Thoracic aorta (tissue), 2 donors: ENCODE results near the gene ZNF2. TPM values are rescaled to one million over a fixed set of nuclear protein-coding genes. Genes with fewer than 3 reads are reported as not detected.

Experiments used
- ATAC-seq: fragments of 150-250 bp; one replicate; pipeline ENCODE4 v1.8.0; 2017; ENCODE audit warnings: low read depth; ENCODE audit not compliant: insufficient number of reproducible peaks, low FRiP score
- DNase-seq: peaks from one replicate; pipeline ENCODE4 v3.0.0-alpha.2; 2020; ENCODE audit warnings: low spot score
- H3K27ac ChIP-seq, 2 donors: fragments of 200-600 bp; sonication (generic); 1 replicate in 1 of 2; 2 replicates in 1 of 2; pipeline ENCODE4 v1.5.1; 2016; ENCODE audit warnings: mild to moderate bottlenecking in 2 of 2, moderate library complexity in 2 of 2
- H3K27me3 ChIP-seq: fragments of 200-600 bp; sonication (generic); replicated peaks from 2 replicates; pipeline ENCODE4 v1.6.0; 2016; ENCODE audit warnings: mild to moderate bottlenecking; ENCODE audit not compliant: insufficient read depth
- H3K36me3 ChIP-seq: fragments of 200-600 bp; sonication (generic); one replicate; pipeline ENCODE4 v1.5.1; 2016
- H3K4me1 ChIP-seq, 2 donors: fragments of 200-600 bp; sonication (generic); 1 replicate in 1 of 2; 2 replicates in 1 of 2; pipeline versions ENCODE4 v1.5.1 to v1.6.0; 2016; ENCODE audit warnings: low read depth in 2 of 2, mild to moderate bottlenecking in 1 of 2; ENCODE audit not compliant: control insufficient read depth in 1 of 2
- H3K4me3 ChIP-seq: fragments of 200-600 bp; sonication (generic); 2 replicates; pipeline ENCODE4 v1.5.1; 2016; ENCODE audit warnings: mild to moderate bottlenecking
- H3K9me3 ChIP-seq: fragments of 200-600 bp; sonication (generic); 2 replicates; pipeline ENCODE4 v1.5.1; 2016
- total RNA-seq, 2 donors: library from RNA; depleted of rRNA; stranded (reverse); fragments of >200 nt; gene quantifications; one replicate each; pipeline versions ENCODE4 v1.1.0 to v1.2.3, GENCODE V29; 2016
- TF ChIP-seq, protein P1 (sequence below): fragments of 200-600 bp; sonication (generic); IDR thresholded peaks from one replicate; pipeline ENCODE4 v1.5.1; 2019; ENCODE audit warnings: antibody characterized with exemption

ZNF2 gene
- total RNA-seq, 2 donors from 2014 or later: 2.0 to 2.3 TPM

GRCh38 chr2:95204396-95204795, 38.8 kb downstream of the ZNF2 start:
- H3K4me3 ChIP-seq: no peak overlapping the region

GRCh38 chr2:95206096-95206495, 40.5 kb downstream of the ZNF2 start:
- Histone ChIP-seq H3K36me3 (peaks cover 5% of the 10 kb centered on the region), H3K4me3 (peak overlapping the region; percentile 77), H3K9me3 (peaks cover 3% of the 10 kb centered on the region), H3K27ac (no peak overlapping the region), H3K4me1 (peaks cover 4 to 20% of the 10 kb centered on the region in 2 donors), H3K27me3 (no peaks in the 10 kb centered on the region)
- ATAC-seq: no peak
- no peak for DNase-seq
- TF ChIP-seq, protein P1, sequence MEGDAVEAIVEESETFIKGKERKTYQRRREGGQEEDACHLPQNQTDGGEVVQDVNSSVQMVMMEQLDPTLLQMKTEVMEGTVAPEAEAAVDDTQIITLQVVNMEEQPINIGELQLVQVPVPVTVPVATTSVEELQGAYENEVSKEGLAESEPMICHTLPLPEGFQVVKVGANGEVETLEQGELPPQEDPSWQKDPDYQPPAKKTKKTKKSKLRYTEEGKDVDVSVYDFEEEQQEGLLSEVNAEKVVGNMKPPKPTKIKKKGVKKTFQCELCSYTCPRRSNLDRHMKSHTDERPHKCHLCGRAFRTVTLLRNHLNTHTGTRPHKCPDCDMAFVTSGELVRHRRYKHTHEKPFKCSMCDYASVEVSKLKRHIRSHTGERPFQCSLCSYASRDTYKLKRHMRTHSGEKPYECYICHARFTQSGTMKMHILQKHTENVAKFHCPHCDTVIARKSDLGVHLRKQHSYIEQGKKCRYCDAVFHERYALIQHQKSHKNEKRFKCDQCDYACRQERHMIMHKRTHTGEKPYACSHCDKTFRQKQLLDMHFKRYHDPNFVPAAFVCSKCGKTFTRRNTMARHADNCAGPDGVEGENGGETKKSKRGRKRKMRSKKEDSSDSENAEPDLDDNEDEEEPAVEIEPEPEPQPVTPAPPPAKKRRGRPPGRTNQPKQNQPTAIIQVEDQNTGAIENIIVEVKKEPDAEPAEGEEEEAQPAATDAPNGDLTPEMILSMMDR: no peak

More at GRCh38 chr2:95204396-95204795, 38.8 kb downstream of the ZNF2 start:
- TF ChIP-seq, protein P1: no peak
- Histone ChIP-seq H3K4me1 (peaks cover 4 to 20% of the 10 kb centered on the region in 2 donors), H3K27me3 (no peaks in the 10 kb centered on the region), H3K36me3 (no peaks in the 10 kb centered on the region), H3K9me3 (no peaks in the 10 kb centered on the region), H3K27ac (no peak overlapping the region)
- no peak for ATAC-seq
- no peak for DNase-seq

GRCh38 chr2:95207111-95207961, 41.7 kb downstream of the ZNF2 start, which contains the start of gene ZNF892:
ZNF892 (plus strand) TSS chr2:95207521; CDS start chr2:95207816, 295 bp downstream.
- H3K27ac ChIP-seq: peak within 1 kb of the TSS; percentile 77 to 88
- TF ChIP-seq, protein P1: peak; percentile 25

DNA sequence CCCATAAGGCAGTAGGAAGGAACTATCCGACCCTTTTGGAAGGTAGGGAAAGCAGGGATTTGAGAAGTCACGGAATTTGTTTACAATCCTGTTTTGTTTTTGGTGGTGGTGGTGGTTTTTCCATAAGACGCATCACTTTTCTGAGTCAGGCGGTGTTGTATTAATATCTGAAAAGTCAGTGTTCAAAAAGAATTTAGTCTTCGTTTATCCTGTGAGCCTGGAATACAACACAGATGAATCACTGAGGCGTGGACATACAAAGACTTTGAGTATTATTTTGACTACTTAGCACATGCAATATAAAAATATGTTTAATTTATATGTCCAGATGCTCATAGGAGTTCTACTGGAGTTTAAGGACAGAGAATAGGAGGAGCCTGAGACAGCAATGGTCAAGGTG, 42.5 kb downstream of the ZNF2 start:
- H3K27me3 ChIP-seq: no peaks in the 10 kb centered on the region
- peaks cover 23% of the 10 kb centered on the region for H3K36me3 ChIP-seq
- peak overlapping the region in 1 of 2 donors; percentile 77 for H3K27ac ChIP-seq
- TF ChIP-seq, protein P1: no peak
- ATAC-seq: no peak
- DNase-seq: no peak
- H3K9me3 ChIP-seq: peaks cover 20% of the 10 kb centered on the region
- peaks cover 4 to 20% of the 10 kb centered on the region in 2 donors for H3K4me1 ChIP-seq
- peak overlapping the region; percentile 77 for H3K4me3 ChIP-seq

More at GRCh38 chr2:95207111-95207961, 41.7 kb downstream of the ZNF2 start, which contains the start of gene ZNF892:
- H3K36me3 ChIP-seq: peaks cover 16% of the 10 kb centered on the region
- ATAC-seq (peak; percentile 87), DNase-seq (peak; percentile 67)
- peaks cover 4 to 20% of the 10 kb centered on the region in 2 donors for H3K4me1 ChIP-seq
- H3K9me3 ChIP-seq: peaks cover 13% of the 10 kb centered on the region
- H3K4me3 ChIP-seq: peak within 1 kb of the TSS; percentile 77
- H3K27me3 ChIP-seq: no peaks in the 10 kb centered on the region

DNA sequence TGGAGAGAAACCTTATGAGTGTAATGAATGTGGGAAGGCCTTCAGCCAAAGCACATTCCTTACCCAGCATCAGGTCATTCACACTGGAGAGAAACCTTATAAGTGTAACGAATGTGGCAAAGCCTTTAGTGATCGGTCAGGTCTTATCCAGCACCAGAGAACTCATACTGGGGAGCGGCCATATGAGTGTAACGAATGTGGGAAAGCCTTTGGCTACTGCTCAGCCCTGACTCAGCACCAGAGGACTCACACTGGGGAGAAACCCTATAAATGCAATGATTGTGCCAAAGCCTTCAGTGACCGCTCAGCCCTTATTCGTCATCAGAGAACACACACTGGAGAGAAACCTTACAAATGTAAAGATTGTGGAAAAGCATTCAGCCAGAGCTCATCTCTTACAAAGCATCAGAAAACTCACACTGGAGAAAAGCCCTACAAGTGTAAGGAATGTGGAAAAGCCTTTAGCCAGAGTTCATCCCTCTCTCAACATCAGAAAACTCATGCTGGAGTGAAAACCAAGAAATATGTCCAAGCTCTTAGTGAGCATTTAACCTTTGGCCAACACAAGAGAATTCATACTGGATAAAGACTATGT, 49.5 kb downstream of the ZNF2 start:
- Histone ChIP-seq H3K9me3 (peaks cover 87% of the 10 kb centered on the region), H3K4me1 (no peaks in the 10 kb centered on the region), H3K27me3 (no peaks in the 10 kb centered on the region), H3K27ac (no peak overlapping the region), H3K36me3 (peaks cover 82% of the 10 kb centered on the region), H3K4me3 (no peak overlapping the region)
- ATAC-seq (no peak), DNase-seq (no peak)
- TF ChIP-seq, protein P1: no peak
